CD14-positive monocyte (primary cell): ENCODE measurements around the gene TBC1D5. TPM values are rescaled to one million over a fixed set of nuclear protein-coding genes. Genes with fewer than 3 reads are reported as not detected.

Experiments used
- DNase-seq, 3 donors: peaks; one replicate each; pipeline ENCODE4 v3.0.0-alpha.2; 2011 to 2022
- H2AFZ ChIP-seq: 2 replicates; pipeline ENCODE4 v1.6.0; 2012; ENCODE audit warnings: mild to moderate bottlenecking, low read depth, low read length, inconsistent platforms; ENCODE audit not compliant: insufficient read depth, poor library complexity, severe bottlenecking
- H3K27ac ChIP-seq, 2 donors: 1 replicate in 1 of 2; 2 replicates in 1 of 2; pipeline ENCODE4 v1.5.1; 2012 to 2013; ENCODE audit warnings: low read length in 2 of 2, control low read depth in 1 of 2, inconsistent platforms in 1 of 2, low read depth in 1 of 2, mild to moderate bottlenecking in 1 of 2
- H3K27me3 ChIP-seq, 2 donors: one replicate each; pipeline versions ENCODE4 v1.6.0 to v1.6.1; 2011 to 2013; ENCODE audit warnings: low read length in 2 of 2; ENCODE audit not compliant: control insufficient read depth in 2 of 2, insufficient read depth in 2 of 2
- H3K36me3 ChIP-seq, 2 donors: replicated peaks in 1 of 2; 1 replicate in 1 of 2; 2 replicates in 1 of 2; pipeline versions ENCODE4 v1.5.1 to v1.6.1; 2012 to 2013; ENCODE audit warnings: low read length in 2 of 2, control low read depth in 1 of 2, inconsistent platforms in 1 of 2, mild to moderate bottlenecking in 1 of 2; ENCODE audit not compliant: insufficient read depth in 2 of 2, control insufficient read depth in 1 of 2
- H3K4me1 ChIP-seq, 2 donors: 1 replicate in 1 of 2; 2 replicates in 1 of 2; pipeline versions ENCODE4 v1.5.1 to v1.6.1; 2012 to 2013; ENCODE audit warnings: low read length in 2 of 2, control low read depth in 1 of 2, inconsistent platforms in 1 of 2, mild to moderate bottlenecking in 1 of 2, moderate library complexity in 1 of 2; ENCODE audit not compliant: insufficient read depth in 2 of 2, control insufficient read depth in 1 of 2
- H3K4me2 ChIP-seq: replicated peaks from 2 replicates; pipeline ENCODE3; 2012; ENCODE audit warnings: low read length, moderate library complexity, mild to moderate bottlenecking; ENCODE audit not compliant: poor library complexity, severe bottlenecking; ENCODE audit errors: extremely low read depth
- H3K4me3 ChIP-seq, 3 experiments: fragments of 200-600 bp in 1 of 3; sonication (generic) in 1 of 3; replicated peaks in 1 of 3; 1 replicate in 2 of 3; 2 replicates in 1 of 3; pipeline ENCODE4 v1.5.1; 2011 to 2013; ENCODE audit warnings: low read length in 3 of 3, mild to moderate bottlenecking in 3 of 3, control low read depth in 2 of 3, low read depth in 2 of 3, inconsistent platforms in 1 of 3, moderate library complexity in 1 of 3
- H3K79me2 ChIP-seq: 2 replicates; pipeline ENCODE4 v1.6.0; 2012; ENCODE audit warnings: mild to moderate bottlenecking, control low read depth, inconsistent platforms, low read length, moderate library complexity; ENCODE audit not compliant: insufficient read depth
- H3K9ac ChIP-seq: 2 replicates; pipeline ENCODE4 v1.6.0; 2017; ENCODE audit warnings: low read length, mild to moderate bottlenecking; ENCODE audit not compliant: insufficient read depth, poor library complexity, severe bottlenecking
- H3K9me3 ChIP-seq, 2 donors: replicated peaks in 1 of 2; 1 replicate in 1 of 2; 2 replicates in 1 of 2; pipeline versions ENCODE4 v1.5.1 to v1.6.1; 2012 to 2013; ENCODE audit warnings: low read length in 2 of 2, control low read depth in 1 of 2; ENCODE audit not compliant: control insufficient read depth in 1 of 2, insufficient read depth in 1 of 2
- H4K20me1 ChIP-seq: 2 replicates; pipeline ENCODE4 v1.6.0; 2012; ENCODE audit warnings: mild to moderate bottlenecking, low read length, control low read depth, moderate library complexity; ENCODE audit not compliant: insufficient read depth
- H3K27ac Mint-ChIP-seq, 7 donors: one replicate each; pipeline ENCODE4 v1.8.0; 2020; ENCODE audit warnings: mild to moderate bottlenecking in 7 of 7, mixed read lengths in 7 of 7, moderate library complexity in 6 of 7, inconsistent platforms in 2 of 7
- H3K27me3 Mint-ChIP-seq, 3 donors: one replicate each; pipeline ENCODE4 v1.8.0; 2021 to 2022; ENCODE audit warnings: low read depth in 3 of 3, mild to moderate bottlenecking in 3 of 3, mixed read lengths in 3 of 3, moderate library complexity in 3 of 3, inconsistent platforms in 1 of 3
- H3K36me3 Mint-ChIP-seq, 2 donors: one replicate each; pipeline ENCODE4 v1.8.0; 2020; ENCODE audit warnings: mixed read lengths in 2 of 2, inconsistent platforms in 1 of 2, mild to moderate bottlenecking in 1 of 2
- H3K4me1 Mint-ChIP-seq: one replicate; pipeline ENCODE4 v1.8.0; 2020; ENCODE audit warnings: mild to moderate bottlenecking, mixed read lengths
- H3K4me3 Mint-ChIP-seq, 2 donors: one replicate each; pipeline ENCODE4 v1.8.0; 2020; ENCODE audit warnings: mild to moderate bottlenecking in 2 of 2, mixed read lengths in 2 of 2, moderate library complexity in 1 of 2
- H3K9me3 Mint-ChIP-seq, 7 donors: one replicate each; pipeline ENCODE4 v1.8.0; 2020 to 2022; ENCODE audit warnings: mixed read lengths in 7 of 7, mild to moderate bottlenecking in 6 of 7, moderate library complexity in 6 of 7, inconsistent platforms in 2 of 7
- WGBS: methylation state at CpG from one replicate; pipeline ENCODE4 v1.1.5; 2013; ENCODE audit warnings: missing lambda C conversion rate; ENCODE audit not compliant: insufficient coverage; 5-methylcytosine and 5-hydroxymethylcytosine counted together
- intact Hi-C, 2 donors: fragments of 100-400 bp; cut with micrococcal nuclease; formaldehyde crosslinking; loops; one replicate each; pipeline versions ENCODE4 v1.15.0 to v1.15.1; 2023
- polyA plus RNA-seq, 3 donors: library from polyadenylated mRNA; depleted of rRNA in 1 of 3; unstranded in 2 of 3; stranded (reverse) in 1 of 3; fragments of 300-500 nt in 2 of 3; fragments of >200 nt in 1 of 3; fragmentation: Illumina TruSeq in 2 of 3; gene quantifications; 1 replicate in 2 of 3; 2 replicates in 1 of 3; pipeline ENCODE4 v1.2.3, GENCODE V29; 2012 to 2021
- TF ChIP-seq, protein P1 (sequence below): fragments of 200-600 bp; IDR thresholded peaks from one replicate; pipeline ENCODE4 v1.8.0; 2022; ENCODE audit warnings: antibody characterized with exemption, mild to moderate bottlenecking

Gene TBC1D5
- polyA plus RNA-seq, 3 donors, result 17.6 to 35.3 (median 21.0) TPM

DNA sequence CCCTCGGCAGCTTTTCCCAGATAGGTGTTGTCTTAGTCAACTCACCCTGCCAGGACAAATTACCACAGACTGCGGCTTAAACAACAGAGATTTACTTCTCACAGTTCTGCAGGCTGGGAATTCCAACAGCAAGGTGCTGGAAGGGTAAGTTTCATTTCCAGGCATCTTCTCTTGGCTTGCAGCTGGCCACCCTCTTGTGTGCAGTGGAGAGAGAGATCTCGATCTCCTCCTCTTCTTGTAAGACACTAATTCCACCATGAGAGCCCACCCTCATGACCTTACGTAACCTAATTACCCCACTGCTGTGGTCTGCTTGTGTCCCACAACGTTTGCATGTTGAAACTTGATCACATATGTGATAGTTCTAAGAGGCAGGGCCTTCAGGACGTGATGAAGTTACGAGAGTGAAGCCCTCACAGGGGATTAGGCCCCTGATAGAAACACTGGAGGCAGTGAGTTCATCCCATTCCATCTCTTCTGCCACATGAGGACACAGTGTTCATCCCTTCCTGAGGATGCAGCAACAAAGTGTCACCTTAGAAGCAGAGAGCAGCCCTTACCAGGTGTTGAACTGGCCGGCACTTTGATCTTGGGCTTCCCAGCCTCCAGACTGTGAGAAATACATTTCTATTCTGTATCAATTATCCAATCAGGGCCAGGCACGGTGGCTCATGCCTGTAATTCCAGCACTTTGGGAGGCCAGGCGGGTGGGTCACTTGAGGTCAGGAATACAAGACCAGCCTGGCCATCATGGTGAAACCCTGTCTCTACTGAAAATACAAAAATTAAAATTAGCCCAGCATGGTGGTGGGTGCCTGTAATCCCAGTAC is 609.9 kb downstream of the TBC1D5 start:
- no peak overlapping the region for H3K9ac ChIP-seq
- no peak overlapping the region for H3K27ac ChIP-seq
- TF ChIP-seq, protein P1, sequence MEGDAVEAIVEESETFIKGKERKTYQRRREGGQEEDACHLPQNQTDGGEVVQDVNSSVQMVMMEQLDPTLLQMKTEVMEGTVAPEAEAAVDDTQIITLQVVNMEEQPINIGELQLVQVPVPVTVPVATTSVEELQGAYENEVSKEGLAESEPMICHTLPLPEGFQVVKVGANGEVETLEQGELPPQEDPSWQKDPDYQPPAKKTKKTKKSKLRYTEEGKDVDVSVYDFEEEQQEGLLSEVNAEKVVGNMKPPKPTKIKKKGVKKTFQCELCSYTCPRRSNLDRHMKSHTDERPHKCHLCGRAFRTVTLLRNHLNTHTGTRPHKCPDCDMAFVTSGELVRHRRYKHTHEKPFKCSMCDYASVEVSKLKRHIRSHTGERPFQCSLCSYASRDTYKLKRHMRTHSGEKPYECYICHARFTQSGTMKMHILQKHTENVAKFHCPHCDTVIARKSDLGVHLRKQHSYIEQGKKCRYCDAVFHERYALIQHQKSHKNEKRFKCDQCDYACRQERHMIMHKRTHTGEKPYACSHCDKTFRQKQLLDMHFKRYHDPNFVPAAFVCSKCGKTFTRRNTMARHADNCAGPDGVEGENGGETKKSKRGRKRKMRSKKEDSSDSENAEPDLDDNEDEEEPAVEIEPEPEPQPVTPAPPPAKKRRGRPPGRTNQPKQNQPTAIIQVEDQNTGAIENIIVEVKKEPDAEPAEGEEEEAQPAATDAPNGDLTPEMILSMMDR, result no peak
- Mint-ChIP-seq H3K4me3 (no peak overlapping the region), H3K4me1 (no peaks in the 10 kb centered on the region), H3K27me3 (peaks cover 0 to 5% (median 1%) of the 10 kb centered on the region in 3 donors), H3K27ac (no peak overlapping the region), H3K36me3 (no peaks in the 10 kb centered on the region), H3K9me3 (peaks cover 8 to 23% (median 13%) of the 10 kb centered on the region in 7 donors)
- intact Hi-C loops, result no loop called here
- H2AFZ ChIP-seq, result no peak overlapping the region
- no peaks in the 10 kb centered on the region for H4K20me1 ChIP-seq
- H3K79me2 ChIP-seq, result no peaks in the 10 kb centered on the region
- DNase-seq, result no peak
- H3K4me1 ChIP-seq, result no peaks in the 10 kb centered on the region
- WGBS, result 87% methylated on average over 6 of the region's 10 CpGs
- no peaks in the 10 kb centered on the region for H3K36me3 ChIP-seq
- H3K9me3 ChIP-seq, result peaks cover 0 to 18% of the 10 kb centered on the region in 2 donors
- no peak overlapping the region for H3K4me2 ChIP-seq
- H3K27me3 ChIP-seq, result no peaks in the 10 kb centered on the region
- H3K4me3 ChIP-seq, result no peak overlapping the region

DNA sequence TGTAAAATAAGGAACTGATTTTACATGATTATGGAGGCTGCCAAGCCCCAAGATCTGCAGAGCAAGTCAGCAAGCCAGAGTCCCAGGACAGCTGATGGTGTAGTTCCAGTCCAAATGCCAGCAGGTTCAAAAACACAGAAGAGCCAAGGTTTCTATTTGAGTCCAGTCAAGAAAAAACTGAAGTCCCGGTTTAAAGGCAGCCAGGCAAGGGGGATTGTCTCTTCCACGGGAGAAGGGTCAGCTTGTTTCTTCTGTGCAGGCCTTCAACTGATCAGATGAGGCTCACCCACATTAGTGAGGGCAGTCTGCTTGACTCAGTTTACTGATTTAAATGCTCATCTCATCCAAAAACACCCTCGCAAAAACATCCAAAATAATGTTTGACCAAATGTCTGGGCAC is 611.5 kb downstream of the TBC1D5 start:
- no peaks in the 10 kb centered on the region for H4K20me1 ChIP-seq
- no peaks in the 10 kb centered on the region for H3K36me3 ChIP-seq
- Mint-ChIP-seq H3K4me1 (no peaks in the 10 kb centered on the region), H3K9me3 (peaks cover 9 to 23% (median 14%) of the 10 kb centered on the region in 7 donors), H3K27ac (no peak overlapping the region), H3K4me3 (no peak overlapping the region), H3K36me3 (no peaks in the 10 kb centered on the region), H3K27me3 (no peaks in the 10 kb centered on the region)
- no peaks in the 10 kb centered on the region for H3K79me2 ChIP-seq
- intact Hi-C loops, result no loop called here
- no peaks in the 10 kb centered on the region for H3K27me3 ChIP-seq
- no peak overlapping the region for H3K4me2 ChIP-seq
- H3K4me3 ChIP-seq, result no peak overlapping the region
- TF ChIP-seq, protein P1, result no peak
- H3K9ac ChIP-seq, result no peak overlapping the region
- H2AFZ ChIP-seq, result no peak overlapping the region
- H3K27ac ChIP-seq, result no peak overlapping the region
- H3K9me3 ChIP-seq, result peaks cover 0 to 18% of the 10 kb centered on the region in 2 donors
- no peak for DNase-seq
- H3K4me1 ChIP-seq, result no peaks in the 10 kb centered on the region
- 100% methylated on average over 2 of the region's 3 CpGs for whole genome bisulfite sequencing
